Ishikawa (cell line): ENCODE results near the gene R3HDML.

Experiments used
- EP300 ChIP-seq: IDR thresholded peaks from 2 replicates; pipeline ENCODE4 v1.6.1; 2012; ENCODE audit warnings: borderline replicate concordance
- TAF1 ChIP-seq: IDR thresholded peaks from 2 replicates; pipeline ENCODE4 v1.6.1; 2012; ENCODE audit warnings: low read depth, mild to moderate bottlenecking

GRCh38 chr20:44394702-44395460, 58.0 kb downstream of the R3HDML start:
- TF ChIP-seq EP300 (no peak), TAF1 (no peak)
